Panc1 (cell line): Measurements from ENCODE around the gene EHBP1L1. TPM values are rescaled to one million over a fixed set of nuclear protein-coding genes. Genes with fewer than 3 reads are reported as not detected.

Experiments used
- ATAC-seq: fragments of 200-7000 bp; cut with Tn5 transposase; 2 replicates; pipeline ENCODE4 v1.9.1; 2020; ENCODE audit warnings: mild to moderate bottlenecking, moderate library complexity
- BruUV-seq: library from RNA; stranded (reverse); fragments of 400-500 nt; replicated peaks from 2 replicates; lab custom pipeline; 2021; lab: Mats Ljungman, UMichigan
- CTCF ChIA-PET: fragments of 300-600 bp; sonication (Branson Sonifier 250); formaldehyde crosslinking; loops from one replicate; lab custom pipeline; 2022; ENCODE audit warnings: antibody characterized with exemption; lab: Charles Lee
- POLR2A ChIA-PET: fragments of 300-600 bp; sonication (Branson Sonifier 250); formaldehyde crosslinking; loops from one replicate; lab custom pipeline; 2022; ENCODE audit warnings: antibody characterized with exemption; lab: Charles Lee
- DNase-seq: peaks from one replicate; pipeline ENCODE4 v3.0.0-alpha.2; 2010; ENCODE audit warnings: low read depth, low spot score
- H3K27ac ChIP-seq: 2 replicates; pipeline ENCODE4 v1.5.1; 2011; ENCODE audit warnings: mild to moderate bottlenecking, low read length, inconsistent platforms
- H3K27me3 ChIP-seq: fragments of 200-500 bp; sonication (Bioruptor generic); 2 replicates; pipeline ENCODE4 v1.6.0; 2014; ENCODE audit warnings: low read length, inconsistent platforms; ENCODE audit not compliant: control insufficient read depth, insufficient read depth
- H3K36me3 ChIP-seq: fragments of 200-500 bp; sonication (Bioruptor generic); 2 replicates; pipeline ENCODE4 v1.5.1; 2014; ENCODE audit warnings: inconsistent platforms, mild to moderate bottlenecking, low read length, moderate library complexity; ENCODE audit not compliant: control insufficient read depth, insufficient read depth
- H3K4me1 ChIP-seq: 2 replicates; pipeline ENCODE4 v1.5.1; 2011; ENCODE audit warnings: inconsistent platforms, mild to moderate bottlenecking, low read length, moderate library complexity; ENCODE audit not compliant: control insufficient read depth, insufficient read depth
- H3K4me3 ChIP-seq, 2 experiments: 2 replicates each; pipeline ENCODE4 v1.5.1; 2011 to 2012; ENCODE audit warnings: low read depth in 2 of 2, low read length in 2 of 2, mild to moderate bottlenecking in 2 of 2, inconsistent platforms in 1 of 2, moderate library complexity in 1 of 2
- H3K9me3 ChIP-seq: fragments of 200-500 bp; sonication (Bioruptor generic); 2 replicates; pipeline ENCODE4 v1.5.1; 2014; ENCODE audit warnings: low read depth, mild to moderate bottlenecking, inconsistent platforms, low read length, moderate library complexity; ENCODE audit not compliant: control insufficient read depth, insufficient read depth
- POLR2AphosphoS5 ChIP-seq: IDR thresholded peaks from 2 replicates; pipeline ENCODE4 v1.6.1; 2012; ENCODE audit warnings: mild to moderate bottlenecking, low read depth, low read length, moderate library complexity
- SIN3A ChIP-seq: IDR thresholded peaks from 2 replicates; pipeline ENCODE4 v1.6.1; 2012; ENCODE audit warnings: low read depth, mild to moderate bottlenecking, low read length, moderate library complexity, borderline replicate concordance; ENCODE audit not compliant: insufficient read depth
- TCF7L2 ChIP-seq: IDR thresholded peaks from 2 replicates; pipeline ENCODE4 v1.6.1; 2011; ENCODE audit warnings: mild to moderate bottlenecking, low read depth, low read length, inconsistent platforms
- in situ Hi-C: cut with HindIII; loops from 2 replicates; pipeline ENCODE4 v1.10.0; 2016; ENCODE audit warnings: low sequenced_read_pairs, low pct_unique_long_range_greater_than_20kb
- intact Hi-C: fragments of 100-400 bp; cut with micrococcal nuclease; formaldehyde crosslinking; loops from one replicate; pipeline ENCODE4 v1.10.0; 2022; ENCODE audit not compliant: unreplicated experiment
- total RNA-seq: library from RNA; stranded (reverse); gene quantifications from one replicate; pipeline ENCODE4 v1.2.1, GENCODE V29; 2021; ENCODE audit not compliant: unreplicated experiment
- TF ChIP-seq, protein P1 (sequence below), 2 experiments: IDR thresholded peaks; 2 replicates each; pipeline ENCODE4 v1.6.1; 2011 to 2012; ENCODE audit warnings: low read depth in 2 of 2, control low read depth in 1 of 2, low read length in 1 of 2, mild to moderate bottlenecking in 1 of 2, moderate library complexity in 1 of 2; ENCODE audit not compliant: insufficient read depth in 1 of 2
- TF ChIP-seq, protein P2 (sequence below): fragments of 450-650 bp; IDR thresholded peaks from 2 replicates; pipeline ENCODE4 v1.5.1; 2017; ENCODE audit warnings: mild to moderate bottlenecking

The EHBP1L1 gene
- total RNA-seq, 1 experiment from 2014 or later = 108 TPM

DNA sequence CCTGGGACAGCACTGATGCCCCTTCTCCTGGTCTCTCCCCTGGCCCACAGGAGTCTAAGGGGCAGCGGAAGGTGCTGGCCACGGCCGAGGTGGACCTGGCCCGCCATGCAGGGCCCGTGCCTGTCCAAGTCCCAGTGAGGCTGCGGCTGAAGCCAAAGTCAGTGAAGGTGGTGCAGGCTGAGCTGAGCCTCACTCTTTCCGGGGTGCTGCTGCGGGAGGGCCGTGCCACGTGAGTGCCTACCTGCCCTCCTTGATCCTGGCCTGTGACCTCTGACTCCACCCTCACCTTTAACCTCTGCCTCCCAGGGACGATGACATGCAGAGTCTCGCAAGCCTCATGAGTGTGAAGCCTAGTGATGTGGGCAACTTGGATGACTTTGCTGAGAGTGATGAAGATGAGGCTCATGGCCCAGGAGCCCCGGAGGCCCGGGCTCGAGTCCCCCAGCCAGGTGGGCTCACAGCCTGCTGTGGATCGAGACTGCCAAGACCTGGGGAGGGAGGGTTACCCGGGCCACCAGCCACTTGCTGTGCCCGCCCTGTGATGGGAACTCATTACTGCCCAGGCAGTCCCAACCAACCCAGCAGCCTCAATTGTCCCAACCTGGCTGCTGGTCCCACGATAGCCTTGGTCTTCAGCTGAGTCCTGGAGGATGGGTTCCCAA, 4.3 kb downstream of the EHBP1L1 start:
- Histone ChIP-seq H3K36me3 (no peaks in the 10 kb centered on the region; the same call in 1 of the 2 replicates), H3K9me3 (no peaks in the 10 kb centered on the region), H3K4me1 (peaks cover 25% of the 10 kb centered on the region), H3K27ac (no peak overlapping the region), H3K4me3 (no peak overlapping the region), H3K27me3 (no peaks in the 10 kb centered on the region)
- intact Hi-C loops = no loop called here
- DNase-seq (no peak), ATAC-seq (no peak)
- ChIA-PET CTCF (no interaction called here), POLR2A (interaction anchor here (0.7 kb wide), 1 partner anchor 273 kb away, joined by 5 read pairs; no protein-coding TSS in a partner anchor)
- in situ Hi-C loops = no loop called here
- BruUV-seq = no TSS peak
- TF ChIP-seq, protein P1, sequence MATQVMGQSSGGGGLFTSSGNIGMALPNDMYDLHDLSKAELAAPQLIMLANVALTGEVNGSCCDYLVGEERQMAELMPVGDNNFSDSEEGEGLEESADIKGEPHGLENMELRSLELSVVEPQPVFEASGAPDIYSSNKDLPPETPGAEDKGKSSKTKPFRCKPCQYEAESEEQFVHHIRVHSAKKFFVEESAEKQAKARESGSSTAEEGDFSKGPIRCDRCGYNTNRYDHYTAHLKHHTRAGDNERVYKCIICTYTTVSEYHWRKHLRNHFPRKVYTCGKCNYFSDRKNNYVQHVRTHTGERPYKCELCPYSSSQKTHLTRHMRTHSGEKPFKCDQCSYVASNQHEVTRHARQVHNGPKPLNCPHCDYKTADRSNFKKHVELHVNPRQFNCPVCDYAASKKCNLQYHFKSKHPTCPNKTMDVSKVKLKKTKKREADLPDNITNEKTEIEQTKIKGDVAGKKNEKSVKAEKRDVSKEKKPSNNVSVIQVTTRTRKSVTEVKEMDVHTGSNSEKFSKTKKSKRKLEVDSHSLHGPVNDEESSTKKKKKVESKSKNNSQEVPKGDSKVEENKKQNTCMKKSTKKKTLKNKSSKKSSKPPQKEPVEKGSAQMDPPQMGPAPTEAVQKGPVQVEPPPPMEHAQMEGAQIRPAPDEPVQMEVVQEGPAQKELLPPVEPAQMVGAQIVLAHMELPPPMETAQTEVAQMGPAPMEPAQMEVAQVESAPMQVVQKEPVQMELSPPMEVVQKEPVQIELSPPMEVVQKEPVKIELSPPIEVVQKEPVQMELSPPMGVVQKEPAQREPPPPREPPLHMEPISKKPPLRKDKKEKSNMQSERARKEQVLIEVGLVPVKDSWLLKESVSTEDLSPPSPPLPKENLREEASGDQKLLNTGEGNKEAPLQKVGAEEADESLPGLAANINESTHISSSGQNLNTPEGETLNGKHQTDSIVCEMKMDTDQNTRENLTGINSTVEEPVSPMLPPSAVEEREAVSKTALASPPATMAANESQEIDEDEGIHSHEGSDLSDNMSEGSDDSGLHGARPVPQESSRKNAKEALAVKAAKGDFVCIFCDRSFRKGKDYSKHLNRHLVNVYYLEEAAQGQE (IDR thresholded peaks at IDR 0.05; ENCODE audit: insufficient read depth in 1 of 2, low read depth in 2 of 2, low read length in 1 of 2) = no peak
- TF ChIP-seq POLR2AphosphoS5 = no peak
- TF ChIP-seq, protein P2, sequence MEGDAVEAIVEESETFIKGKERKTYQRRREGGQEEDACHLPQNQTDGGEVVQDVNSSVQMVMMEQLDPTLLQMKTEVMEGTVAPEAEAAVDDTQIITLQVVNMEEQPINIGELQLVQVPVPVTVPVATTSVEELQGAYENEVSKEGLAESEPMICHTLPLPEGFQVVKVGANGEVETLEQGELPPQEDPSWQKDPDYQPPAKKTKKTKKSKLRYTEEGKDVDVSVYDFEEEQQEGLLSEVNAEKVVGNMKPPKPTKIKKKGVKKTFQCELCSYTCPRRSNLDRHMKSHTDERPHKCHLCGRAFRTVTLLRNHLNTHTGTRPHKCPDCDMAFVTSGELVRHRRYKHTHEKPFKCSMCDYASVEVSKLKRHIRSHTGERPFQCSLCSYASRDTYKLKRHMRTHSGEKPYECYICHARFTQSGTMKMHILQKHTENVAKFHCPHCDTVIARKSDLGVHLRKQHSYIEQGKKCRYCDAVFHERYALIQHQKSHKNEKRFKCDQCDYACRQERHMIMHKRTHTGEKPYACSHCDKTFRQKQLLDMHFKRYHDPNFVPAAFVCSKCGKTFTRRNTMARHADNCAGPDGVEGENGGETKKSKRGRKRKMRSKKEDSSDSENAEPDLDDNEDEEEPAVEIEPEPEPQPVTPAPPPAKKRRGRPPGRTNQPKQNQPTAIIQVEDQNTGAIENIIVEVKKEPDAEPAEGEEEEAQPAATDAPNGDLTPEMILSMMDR = no peak
- no peak for TF ChIP-seq TCF7L2
- no peak for TF ChIP-seq SIN3A

DNA sequence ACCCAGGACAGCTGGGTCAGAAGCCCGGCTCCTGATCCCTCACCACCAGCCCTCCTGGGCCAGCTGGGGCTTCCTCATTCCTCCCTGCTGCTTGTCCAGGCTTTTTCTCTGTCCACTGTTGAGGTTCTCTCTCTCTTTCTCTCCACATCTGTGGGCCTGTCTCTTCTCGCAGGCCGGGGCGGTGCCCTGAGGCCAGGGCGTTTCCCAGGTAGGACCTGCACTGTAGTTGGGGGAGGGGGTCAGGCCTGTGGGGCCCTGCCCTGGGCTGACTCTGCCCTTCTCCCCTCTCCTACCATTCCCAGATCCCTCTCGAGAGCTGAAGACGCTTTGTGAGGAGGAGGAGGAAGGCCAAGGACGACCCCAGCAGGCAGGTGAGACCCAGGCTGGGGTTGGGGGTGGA, 4.9 kb downstream of the EHBP1L1 start:
- TF ChIP-seq SIN3A (no peak), POLR2AphosphoS5 (no peak), TCF7L2 (no peak)
- TF ChIP-seq, protein P1 (IDR thresholded peaks at IDR 0.05; ENCODE audit: insufficient read depth in 1 of 2, low read depth in 2 of 2, low read length in 1 of 2) = no peak
- TF ChIP-seq, protein P2 = no peak
- Histone ChIP-seq H3K9me3 (no peaks in the 10 kb centered on the region), H3K36me3 (peaks cover 1% of the 10 kb centered on the region; the same call in 1 of the 2 replicates), H3K4me1 (peaks cover 21% of the 10 kb centered on the region), H3K27ac (no peak overlapping the region), H3K27me3 (no peaks in the 10 kb centered on the region), H3K4me3 (no peak overlapping the region)
- DNase-seq = no peak
- in situ Hi-C loops = no loop called here
- no peak for ATAC-seq
- ChIA-PET CTCF (no interaction called here), POLR2A (interaction anchor here (0.6 kb wide), 1 partner anchor 8 kb away, joined by 7 read pairs; the partner anchor contains the start of gene FAM89B)
- intact Hi-C loops = no loop called here
- BruUV-seq = no TSS peak
